Muscle of back (tissue), 11 donors: ENCODE data around the gene GPATCH4. TPM values are rescaled to one million over a fixed set of nuclear protein-coding genes. Genes with fewer than 3 reads are reported as not detected.
A peak's percentile ranks its signal among the peaks of the same experiment; 100 is the strongest.
"Not testable (repeated sequence)": the region's sequence is repeated elsewhere in the genome, so short reads cannot be mapped to it uniquely, and the experiment has no call there.

Source experiments
- DNase-seq, 3 donors: peaks; one replicate each; pipeline versions ENCODE4 v3.0.0 to v3.0.0-alpha.2; 2013
- polyA plus RNA-seq, 10 donors: library from polyadenylated mRNA; unstranded; fragments of 120-200 nt; gene quantifications; one replicate each; pipeline ENCODE4 v1.2.1, GENCODE V29; 2013; ENCODE audit not compliant: insufficient read length in 10 of 10

GPATCH4 gene
- polyA plus RNA-seq, 10 donors: 23.4 to 36.7 (median 29.4) TPM

GRCh38 chr1:156629823-156630449 is 28.7 kb upstream of the GPATCH4 start:
- DNase-seq: no peak

GRCh38 chr1:156627313-156627880 is 26.1 kb upstream of the GPATCH4 start:
- DNase-seq: no peak

GRCh38 chr1:156626079-156626438 is 24.8 kb upstream of the GPATCH4 start:
- no peak for DNase-seq

GRCh38 chr1:156625436-156626078 is 24.3 kb upstream of the GPATCH4 start:
- peak; percentile 14 to 73 (median 67) for DNase-seq

GRCh38 chr1:156624814-156625435 is 23.6 kb upstream of the GPATCH4 start:
- peak in 1 of 3 donors; percentile 25 for DNase-seq

- peak in 1 of 3 donors; percentile 63 for DNase-seq
Observed at GRCh38 chr1:156623946-156624813, 22.9 kb upstream of the GPATCH4 start.

- no peak for DNase-seq
Observed at GRCh38 chr1:156622581-156623297, 21.5 kb upstream of the GPATCH4 start.

- DNase-seq: no peak
Observed at GRCh38 chr1:156619582-156619955, 18.3 kb upstream of the GPATCH4 start.

GRCh38 chr1:156618853-156619581 is 17.7 kb upstream of the GPATCH4 start, which contains the start of gene HAPLN2:
Gene HAPLN2 (plus strand): TSS chr1:156619415. CDS start chr1:156623491, 4,076 bp downstream.
- no peak for DNase-seq

- DNase-seq: peak in 2 of 3 donors; percentile 17 to 55
Observed at GRCh38 chr1:156616463-156616862, 15.2 kb upstream of the GPATCH4 start.

GRCh38 chr1:156615946-156616345 is 14.7 kb upstream of the GPATCH4 start:
- DNase-seq: no peak

- DNase-seq: no peak
Observed at GRCh38 chr1:156612666-156613065, 11.4 kb upstream of the GPATCH4 start.

GRCh38 chr1:156610072-156610471 is 8.8 kb upstream of the GPATCH4 start:
- DNase-seq: not testable (repeated sequence)

- DNase-seq: no peak
Observed at GRCh38 chr1:156608981-156609380, 7.7 kb upstream of the GPATCH4 start.

- DNase-seq: peak; percentile 57 to 76 (median 70)
Observed at GRCh38 chr1:156608036-156608674, 6.9 kb upstream of the GPATCH4 start.

- not testable (repeated sequence) for DNase-seq
Observed at GRCh38 chr1:156607344-156607743, 6.1 kb upstream of the GPATCH4 start.

- no peak for DNase-seq
Observed at GRCh38 chr1:156602557-156602993, 1.3 kb upstream of the GPATCH4 start.

- no peak for DNase-seq
Observed at GRCh38 chr1:156601892-156602291, 613 bp upstream of the GPATCH4 start.

- no peak for DNase-seq
Observed at GRCh38 chr1:156600733-156601121, 552 bp downstream of the GPATCH4 start.

GRCh38 chr1:156599811-156600210 is 1.5 kb downstream of the GPATCH4 start:
- DNase-seq: no peak
